DOHH2 (cell line): Measurements from ENCODE around the gene RABGEF1.

Source experiments
- EZH2phosphoT487 ChIP-seq: fragments of 200-600 bp; sonication (generic); IDR thresholded peaks from 2 replicates; pipeline ENCODE4 v1.6.1; 2017; ENCODE audit warnings: borderline replicate concordance, mild to moderate bottlenecking, antibody characterized with exemption, low read length, moderate library complexity, mixed read lengths
- TF ChIP-seq, protein P1 (sequence below): fragments of 200-600 bp; sonication (generic); IDR thresholded peaks from one replicate; pipeline ENCODE4 v1.5.1; 2014; ENCODE audit warnings: antibody characterized with exemption, mild to moderate bottlenecking, low read depth, low read length; ENCODE audit not compliant: poor library complexity, severe bottlenecking

DNA sequence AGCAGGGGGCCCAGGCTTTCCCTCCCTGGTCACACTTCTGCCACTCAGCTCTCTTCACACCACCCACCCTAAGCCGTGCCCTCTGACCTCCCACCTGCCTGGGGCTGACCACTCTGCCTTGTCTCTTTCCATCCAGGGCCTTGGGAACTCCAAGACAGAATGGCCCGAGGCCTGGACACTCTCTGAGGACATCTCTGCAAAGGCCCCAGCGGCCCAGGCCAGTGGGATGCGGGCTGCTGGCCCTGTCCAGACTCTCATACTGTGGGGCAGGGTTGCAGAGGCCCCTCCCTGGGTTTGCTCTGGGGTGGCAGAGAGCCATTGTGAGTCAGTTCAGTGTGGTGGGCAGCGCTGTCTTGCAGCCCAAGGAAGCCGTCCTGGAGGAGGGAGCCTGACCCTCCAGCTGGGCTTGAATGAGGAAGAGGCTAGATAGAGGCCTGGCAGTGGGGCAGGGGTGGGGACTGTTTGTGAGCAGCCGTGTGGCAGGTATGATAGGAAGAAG, 39.9 kb upstream of the RABGEF1 start:
- TF ChIP-seq, protein P1, sequence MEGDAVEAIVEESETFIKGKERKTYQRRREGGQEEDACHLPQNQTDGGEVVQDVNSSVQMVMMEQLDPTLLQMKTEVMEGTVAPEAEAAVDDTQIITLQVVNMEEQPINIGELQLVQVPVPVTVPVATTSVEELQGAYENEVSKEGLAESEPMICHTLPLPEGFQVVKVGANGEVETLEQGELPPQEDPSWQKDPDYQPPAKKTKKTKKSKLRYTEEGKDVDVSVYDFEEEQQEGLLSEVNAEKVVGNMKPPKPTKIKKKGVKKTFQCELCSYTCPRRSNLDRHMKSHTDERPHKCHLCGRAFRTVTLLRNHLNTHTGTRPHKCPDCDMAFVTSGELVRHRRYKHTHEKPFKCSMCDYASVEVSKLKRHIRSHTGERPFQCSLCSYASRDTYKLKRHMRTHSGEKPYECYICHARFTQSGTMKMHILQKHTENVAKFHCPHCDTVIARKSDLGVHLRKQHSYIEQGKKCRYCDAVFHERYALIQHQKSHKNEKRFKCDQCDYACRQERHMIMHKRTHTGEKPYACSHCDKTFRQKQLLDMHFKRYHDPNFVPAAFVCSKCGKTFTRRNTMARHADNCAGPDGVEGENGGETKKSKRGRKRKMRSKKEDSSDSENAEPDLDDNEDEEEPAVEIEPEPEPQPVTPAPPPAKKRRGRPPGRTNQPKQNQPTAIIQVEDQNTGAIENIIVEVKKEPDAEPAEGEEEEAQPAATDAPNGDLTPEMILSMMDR, result no peak
- no peak for TF ChIP-seq EZH2phosphoT487
